K562 (cell line): ENCODE results near the gene ETV3L. TPM values are rescaled to one million over a fixed set of nuclear protein-coding genes. Genes with fewer than 3 reads are reported as not detected.

Source experiments
- BRD4 ChIP-seq: fragments of 200-600 bp; sonication (generic); IDR thresholded peaks from 2 replicates; pipeline ENCODE4 v1.6.1; 2017; ENCODE audit warnings: inconsistent platforms
- FOXJ2 ChIP-seq: fragments of 200-800 bp; sonication (Bioruptor generic); IDR thresholded peaks from 2 replicates; pipeline ENCODE4 v1.6.1; 2016; ENCODE audit warnings: missing genetic modification characterization, missing compliant biosample characterization
- GATAD2A ChIP-seq: fragments of 450-650 bp; IDR thresholded peaks from 2 replicates; pipeline ENCODE4 v1.6.1; 2017
- GATAD2B ChIP-seq: fragments of 450-650 bp; IDR thresholded peaks from 2 replicates; pipeline ENCODE4 v1.6.1; 2017; ENCODE audit warnings: mild to moderate bottlenecking, borderline replicate concordance
- HSF4 ChIP-seq: fragments of 250-450 bp; sonication (Bioruptor Pico); IDR thresholded peaks from 2 replicates; pipeline ENCODE4 v2.1.2; 2022; ENCODE audit warnings: mild to moderate bottlenecking, moderate library complexity, borderline replicate concordance
- RBM17 ChIP-seq: fragments of 200-400 bp; formaldehyde crosslinking; IDR thresholded peaks from 2 replicates; pipeline ENCODE4 v1.6.1; 2017; ENCODE audit warnings: low read depth, mild to moderate bottlenecking, low read length, borderline replicate concordance
- RBM22 ChIP-seq: fragments of 200-400 bp; formaldehyde crosslinking; IDR thresholded peaks from 2 replicates; pipeline ENCODE4 v1.6.1; 2018; ENCODE audit warnings: low read length, low read depth; ENCODE audit not compliant: poor library complexity, severe bottlenecking
- RCOR1 ChIP-seq, 2 experiments: IDR thresholded peaks; 2 replicates each; pipeline ENCODE4 v1.6.1; 2012; ENCODE audit warnings: low read depth in 2 of 2, low read length in 2 of 2, borderline replicate concordance in 1 of 2, improper control_type of control experiment in 1 of 2
- ZBTB7A ChIP-seq: IDR thresholded peaks from 2 replicates; pipeline ENCODE4 v1.6.1; 2011; ENCODE audit warnings: low read depth, mild to moderate bottlenecking, low read length, moderate library complexity, borderline replicate concordance; ENCODE audit not compliant: control insufficient read depth
- ZNF436 ChIP-seq: fragments of 250-450, 450-650 bp; sonication (Bioruptor Pico); formaldehyde crosslinking; IDR thresholded peaks from 2 replicates; pipeline ENCODE4 v1.7.0; 2020; ENCODE audit warnings: mild to moderate bottlenecking
- ZNF766 ChIP-seq: fragments of 200-800 bp; sonication (Bioruptor generic); conservative IDR thresholded peaks from 2 replicates; pipeline ENCODE4 v1.6.1; 2016; ENCODE audit warnings: missing genetic modification characterization, missing compliant biosample characterization
- ZSCAN32 ChIP-seq: fragments of 450-650 bp; formaldehyde crosslinking; IDR thresholded peaks from 2 replicates; pipeline ENCODE4 v1.4.0; 2020; ENCODE audit warnings: mild to moderate bottlenecking, moderate library complexity
- polyA plus RNA-seq, 8 experiments: library from polyadenylated mRNA; depleted of rRNA in 4 of 8; stranded (reverse) in 5 of 8; unstranded in 3 of 8; fragments of >200 nt; fragmentation: Nextera tagmentation in 2 of 8; fragmentation: Illumina TruSeq in 1 of 8; extraction: Ambion mirVana in 2 of 8; extraction: Trizol in 1 of 8; gene quantifications; 2 replicates each; pipeline versions ENCODE4 v1.2.1 to v1.2.3, GENCODE V29; 2011 to 2014; ENCODE audit warnings: inconsistent platforms in 1 of 8, missing spikeins in 1 of 8
- total RNA-seq, 7 experiments: library from RNA; depleted of rRNA in 6 of 7; stranded (reverse); fragments of >200 nt in 6 of 7; fragmentation: Illumina TruSeq in 2 of 7; extraction: Trizol in 2 of 7; gene quantifications; 2 replicates each; pipeline versions ENCODE4 v1.2.1 to v1.2.3, GENCODE V29; 2011 to 2021; ENCODE audit warnings: low replicate concordance in 1 of 7
- TF ChIP-seq, protein P1 (sequence below): sonication (generic); formaldehyde crosslinking; IDR thresholded peaks from 2 replicates; pipeline ENCODE4 v1.8.0; 2023; ENCODE audit warnings: missing genetic modification reagents, mild to moderate bottlenecking, borderline replicate concordance
- TF ChIP-seq, protein P2 (sequence below): sonication (generic); formaldehyde crosslinking; IDR thresholded peaks from 2 replicates; pipeline ENCODE4 v1.8.1; 2023; ENCODE audit warnings: mild to moderate bottlenecking, missing genetic modification reagents, moderate library complexity

ETV3L gene
- total and polyA plus RNA-seq, 9 of the 15 experiments (the other 6 are each of a cell fraction or from before 2014, with no cell fraction given): not detected

DNA sequence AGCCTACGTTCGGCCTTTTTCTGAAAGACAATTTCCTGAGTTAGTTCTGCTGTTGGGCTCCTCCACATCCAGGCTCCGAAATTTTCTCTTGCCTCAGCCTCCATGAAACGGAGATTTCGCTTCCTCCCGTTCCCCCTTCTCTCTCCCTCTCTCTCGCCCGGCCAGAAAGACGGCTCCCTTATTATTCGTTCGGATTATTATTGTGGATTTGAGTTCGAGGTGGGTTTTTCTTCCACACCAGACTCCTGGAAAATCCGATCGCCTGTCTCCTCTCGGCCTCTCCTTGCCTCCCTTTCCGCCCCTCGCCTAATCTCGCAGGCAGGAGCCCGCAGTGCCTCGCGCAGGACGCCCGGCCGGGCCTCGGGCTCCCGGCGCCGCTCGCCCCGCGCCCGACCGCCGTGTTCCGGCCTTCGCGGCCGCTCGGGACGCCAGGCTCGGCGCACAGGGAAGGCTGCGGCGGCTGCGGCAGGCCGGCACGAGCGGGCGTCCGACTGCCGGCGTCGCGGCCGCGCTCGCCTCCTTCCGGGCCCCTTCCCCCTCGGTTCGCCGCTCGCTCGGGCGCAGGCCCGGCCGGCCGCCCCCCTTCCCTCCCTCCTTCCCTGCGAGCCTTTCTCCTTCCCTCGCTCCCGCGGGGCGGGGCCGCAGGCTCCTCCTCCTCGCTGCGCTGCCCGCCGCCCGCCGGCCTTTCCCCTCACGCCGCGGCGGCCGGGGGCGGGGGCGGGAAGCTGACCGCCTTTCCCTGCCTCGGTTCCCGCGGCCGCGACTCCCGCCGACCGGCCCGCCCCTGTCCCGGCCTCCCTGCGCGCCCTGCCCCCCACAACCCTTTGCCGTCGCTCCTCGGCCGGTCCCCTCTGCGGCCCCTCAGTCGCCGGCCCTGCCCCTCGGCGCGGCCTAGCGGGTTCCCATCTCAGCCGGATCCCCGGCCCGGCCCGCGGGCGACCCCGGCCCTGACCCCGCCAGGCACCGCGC lies 54.1 kb downstream of the ETV3L start, which contains the start of gene ARHGEF11 (continued):
- TF ChIP-seq, protein P1, sequence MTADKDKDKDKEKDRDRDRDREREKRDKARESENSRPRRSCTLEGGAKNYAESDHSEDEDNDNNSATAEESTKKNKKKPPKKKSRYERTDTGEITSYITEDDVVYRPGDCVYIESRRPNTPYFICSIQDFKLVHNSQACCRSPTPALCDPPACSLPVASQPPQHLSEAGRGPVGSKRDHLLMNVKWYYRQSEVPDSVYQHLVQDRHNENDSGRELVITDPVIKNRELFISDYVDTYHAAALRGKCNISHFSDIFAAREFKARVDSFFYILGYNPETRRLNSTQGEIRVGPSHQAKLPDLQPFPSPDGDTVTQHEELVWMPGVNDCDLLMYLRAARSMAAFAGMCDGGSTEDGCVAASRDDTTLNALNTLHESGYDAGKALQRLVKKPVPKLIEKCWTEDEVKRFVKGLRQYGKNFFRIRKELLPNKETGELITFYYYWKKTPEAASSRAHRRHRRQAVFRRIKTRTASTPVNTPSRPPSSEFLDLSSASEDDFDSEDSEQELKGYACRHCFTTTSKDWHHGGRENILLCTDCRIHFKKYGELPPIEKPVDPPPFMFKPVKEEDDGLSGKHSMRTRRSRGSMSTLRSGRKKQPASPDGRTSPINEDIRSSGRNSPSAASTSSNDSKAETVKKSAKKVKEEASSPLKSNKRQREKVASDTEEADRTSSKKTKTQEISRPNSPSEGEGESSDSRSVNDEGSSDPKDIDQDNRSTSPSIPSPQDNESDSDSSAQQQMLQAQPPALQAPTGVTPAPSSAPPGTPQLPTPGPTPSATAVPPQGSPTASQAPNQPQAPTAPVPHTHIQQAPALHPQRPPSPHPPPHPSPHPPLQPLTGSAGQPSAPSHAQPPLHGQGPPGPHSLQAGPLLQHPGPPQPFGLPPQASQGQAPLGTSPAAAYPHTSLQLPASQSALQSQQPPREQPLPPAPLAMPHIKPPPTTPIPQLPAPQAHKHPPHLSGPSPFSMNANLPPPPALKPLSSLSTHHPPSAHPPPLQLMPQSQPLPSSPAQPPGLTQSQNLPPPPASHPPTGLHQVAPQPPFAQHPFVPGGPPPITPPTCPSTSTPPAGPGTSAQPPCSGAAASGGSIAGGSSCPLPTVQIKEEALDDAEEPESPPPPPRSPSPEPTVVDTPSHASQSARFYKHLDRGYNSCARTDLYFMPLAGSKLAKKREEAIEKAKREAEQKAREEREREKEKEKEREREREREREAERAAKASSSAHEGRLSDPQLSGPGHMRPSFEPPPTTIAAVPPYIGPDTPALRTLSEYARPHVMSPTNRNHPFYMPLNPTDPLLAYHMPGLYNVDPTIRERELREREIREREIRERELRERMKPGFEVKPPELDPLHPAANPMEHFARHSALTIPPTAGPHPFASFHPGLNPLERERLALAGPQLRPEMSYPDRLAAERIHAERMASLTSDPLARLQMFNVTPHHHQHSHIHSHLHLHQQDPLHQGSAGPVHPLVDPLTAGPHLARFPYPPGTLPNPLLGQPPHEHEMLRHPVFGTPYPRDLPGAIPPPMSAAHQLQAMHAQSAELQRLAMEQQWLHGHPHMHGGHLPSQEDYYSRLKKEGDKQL (CRISPR knock-in tag): no peak
- 0 out of 4 replicates have a peak, but pooled peaks of 1 of the 2 experiments have one; percentile 7 for TF ChIP-seq RCOR1 (IDR thresholded peaks at IDR 0.05; ENCODE audit: borderline replicate concordance in 1 of 2, low read depth in 2 of 2, low read length in 2 of 2)
- no peak for TF ChIP-seq ZNF436 (CRISPR knock-in tag)
- TF ChIP-seq FOXJ2: no peak
- peak; percentile 89 for TF ChIP-seq GATAD2B
- TF ChIP-seq ZBTB7A: peak; percentile 79; the same call in 1 of the 2 replicates
- 0 out of 2 replicates have a peak, but pooled peaks have one; percentile 21 for TF ChIP-seq ZNF766 (CRISPR knock-in tag)
- no peak for TF ChIP-seq GATAD2A
- TF ChIP-seq HSF4 (CRISPR knock-in tag): no peak
- TF ChIP-seq BRD4: no peak
- TF ChIP-seq, protein P2, sequence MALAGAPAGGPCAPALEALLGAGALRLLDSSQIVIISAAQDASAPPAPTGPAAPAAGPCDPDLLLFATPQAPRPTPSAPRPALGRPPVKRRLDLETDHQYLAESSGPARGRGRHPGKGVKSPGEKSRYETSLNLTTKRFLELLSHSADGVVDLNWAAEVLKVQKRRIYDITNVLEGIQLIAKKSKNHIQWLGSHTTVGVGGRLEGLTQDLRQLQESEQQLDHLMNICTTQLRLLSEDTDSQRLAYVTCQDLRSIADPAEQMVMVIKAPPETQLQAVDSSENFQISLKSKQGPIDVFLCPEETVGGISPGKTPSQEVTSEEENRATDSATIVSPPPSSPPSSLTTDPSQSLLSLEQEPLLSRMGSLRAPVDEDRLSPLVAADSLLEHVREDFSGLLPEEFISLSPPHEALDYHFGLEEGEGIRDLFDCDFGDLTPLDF (CRISPR knock-in tag): no peak
- TF ChIP-seq RBM22: no peak
- no peak for TF ChIP-seq ZSCAN32
- no peak for TF ChIP-seq RBM17
